H1 (cell line): ENCODE data around the gene PINK1. TPM values are rescaled to one million over a fixed set of nuclear protein-coding genes. Genes with fewer than 3 reads are reported as not detected.

ENCODE experiments used
- CTCF ChIA-PET: fragments of 300-600 bp; sonication (Branson Sonifier 250); formaldehyde crosslinking; loops from one replicate; lab custom pipeline; 2021; ENCODE audit not compliant: partially characterized antibody; lab: Charles Lee
- POLR2A ChIA-PET: fragments of 300-600 bp; sonication (Branson Sonifier 250); formaldehyde crosslinking; loops from one replicate; lab custom pipeline; 2021; ENCODE audit warnings: inconsistent platforms; ENCODE audit not compliant: partially characterized antibody; lab: Charles Lee
- DNase-seq, 2 experiments: peaks; one replicate each; pipeline versions ENCODE4 v3.0.0 to v3.0.0-alpha.2; 2010 to 2022; ENCODE audit warnings: low spot score in 2 of 2, low read depth in 1 of 2, mixed read lengths in 1 of 2
- FAIRE-seq: peaks from 2 replicates; lab custom pipeline; 2011; peaks lifted over from hg19 to GRCh38; lab: Jason Lieb, UNC
- H2AFZ ChIP-seq: 2 replicates; pipeline ENCODE4 v1.8.1; 2012; ENCODE audit warnings: low read length, inconsistent platforms
- H2AK5ac ChIP-seq: 2 replicates; pipeline ENCODE4 v1.6.1; 2013; ENCODE audit warnings: low read depth, low read length
- H2BK120ac ChIP-seq: replicated peaks from 2 replicates; pipeline ENCODE3; 2013; ENCODE audit warnings: low read depth, low read length, inconsistent platforms
- H2BK12ac ChIP-seq: 2 replicates; pipeline ENCODE4 v1.6.1; 2013; ENCODE audit warnings: low read depth, low read length
- H2BK15ac ChIP-seq: 2 replicates; pipeline ENCODE4 v1.6.1; 2013; ENCODE audit warnings: low read length
- H2BK20ac ChIP-seq: 2 replicates; pipeline ENCODE4 v1.6.1; 2013; ENCODE audit warnings: low read length
- H2BK5ac ChIP-seq: 2 replicates; pipeline ENCODE4 v1.6.1; 2013; ENCODE audit warnings: low read depth, low read length
- H3K14ac ChIP-seq: 2 replicates; pipeline ENCODE4 v1.6.1; 2013; ENCODE audit warnings: inconsistent platforms; ENCODE audit not compliant: insufficient read length
- H3K18ac ChIP-seq: 2 replicates; pipeline ENCODE4 v1.6.1; 2013; ENCODE audit warnings: low read length; ENCODE audit errors: extremely low read depth
- H3K23ac ChIP-seq: 2 replicates; pipeline ENCODE4 v1.6.1; 2013; ENCODE audit warnings: inconsistent platforms; ENCODE audit not compliant: insufficient read length
- H3K23me2 ChIP-seq: 2 replicates; pipeline ENCODE4 v1.6.1; 2013; ENCODE audit warnings: low read depth, low read length
- H3K27ac ChIP-seq: 2 replicates; pipeline ENCODE4 v1.6.1; 2011; ENCODE audit warnings: low read depth, low read length, inconsistent platforms
- H3K27me3 ChIP-seq, 4 experiments: replicated peaks in 1 of 4; 1 replicate in 1 of 4; 2 replicates in 3 of 4; pipeline versions ENCODE4 v1.6.1 to v1.8.1; 2011 to 2013; ENCODE audit warnings: low read length in 3 of 4, mild to moderate bottlenecking in 3 of 4, inconsistent platforms in 2 of 4, mixed read lengths in 2 of 4, moderate library complexity in 1 of 4; ENCODE audit not compliant: control insufficient read depth in 3 of 4, insufficient read depth in 3 of 4; ENCODE audit errors: extremely low read depth in 1 of 4
- H3K36me3 ChIP-seq, 4 experiments: 2 replicates each; pipeline versions ENCODE4 v1.6.1 to v1.8.1; 2011 to 2013; ENCODE audit warnings: mild to moderate bottlenecking in 4 of 4, low read length in 3 of 4, moderate library complexity in 2 of 4, control low read depth in 1 of 4, inconsistent platforms in 1 of 4; ENCODE audit not compliant: insufficient read depth in 4 of 4, control insufficient read depth in 2 of 4
- H3K4ac ChIP-seq: replicated peaks from 2 replicates; pipeline ENCODE3; 2013; ENCODE audit warnings: low read length, low read depth, mixed read lengths, inconsistent platforms; ENCODE audit not compliant: insufficient read length
- H3K4me1 ChIP-seq, 4 experiments: replicated peaks in 1 of 4; 1 replicate in 1 of 4; 2 replicates in 3 of 4; pipeline versions ENCODE4 v1.6.1 to v1.8.1; 2011 to 2013; ENCODE audit warnings: low read length in 3 of 4, inconsistent platforms in 2 of 4, mixed read lengths in 1 of 4; ENCODE audit not compliant: insufficient read depth in 4 of 4, control insufficient read depth in 3 of 4
- H3K4me2 ChIP-seq, 2 experiments: 2 replicates each; pipeline versions ENCODE4 v1.6.1 to v1.8.1; 2011 to 2013; ENCODE audit warnings: low read depth in 2 of 2, low read length in 2 of 2, control low read depth in 1 of 2, inconsistent platforms in 1 of 2, mild to moderate bottlenecking in 1 of 2; ENCODE audit not compliant: insufficient read depth in 1 of 2
- H3K4me3 ChIP-seq, 4 experiments: fragments of 200-600, 300-600 bp in 1 of 4; sonication (generic), shearing (Covaris generic), sonication (Bioruptor Twin) in 1 of 4; 2 replicates each; pipeline versions ENCODE4 v1.5.1 to v1.8.1; 2011 to 2016; ENCODE audit warnings: low read length in 4 of 4, low read depth in 3 of 4, control low read depth in 2 of 4, inconsistent platforms in 2 of 4, mild to moderate bottlenecking in 2 of 4, mixed read lengths in 1 of 4, moderate library complexity in 1 of 4; ENCODE audit not compliant: insufficient read depth in 2 of 4; ENCODE audit errors: extremely low read depth in 1 of 4
- H3K56ac ChIP-seq: replicated peaks from 2 replicates; pipeline ENCODE3; 2013; ENCODE audit warnings: low read depth, mild to moderate bottlenecking, mixed read lengths, low read length, inconsistent platforms; ENCODE audit not compliant: insufficient read length
- H3K79me1 ChIP-seq: 2 replicates; pipeline ENCODE4 v1.6.1; 2013; ENCODE audit warnings: low read depth, low read length, control low read depth
- H3K79me2 ChIP-seq, 2 experiments: 2 replicates each; pipeline versions ENCODE4 v1.6.1 to v1.8.1; 2012 to 2013; ENCODE audit warnings: low read length in 2 of 2, mild to moderate bottlenecking in 2 of 2, inconsistent platforms in 1 of 2; ENCODE audit not compliant: insufficient read depth in 2 of 2, control insufficient read depth in 1 of 2
- H3K9ac ChIP-seq, 4 experiments: replicated peaks in 1 of 4; 1 replicate in 1 of 4; 2 replicates in 3 of 4; pipeline versions ENCODE4 v1.6.1 to v1.8.1; 2011 to 2013; ENCODE audit warnings: low read depth in 3 of 4, low read length in 3 of 4, control low read depth in 2 of 4, mild to moderate bottlenecking in 2 of 4, moderate library complexity in 2 of 4, inconsistent platforms in 1 of 4; ENCODE audit errors: extremely low read depth in 1 of 4
- H3K9me3 ChIP-seq, 2 experiments: 2 replicates each; pipeline versions ENCODE4 v1.6.1 to v1.8.1; 2012 to 2013; ENCODE audit warnings: mild to moderate bottlenecking in 2 of 2, moderate library complexity in 2 of 2, control low read depth in 1 of 2, inconsistent platforms in 1 of 2, low read depth in 1 of 2, low read length in 1 of 2, mixed read lengths in 1 of 2; ENCODE audit not compliant: insufficient read depth in 2 of 2
- H4K20me1 ChIP-seq, 2 experiments: replicated peaks in 1 of 2; 2 replicates each; pipeline versions ENCODE3 to v1.8.1; 2011 to 2013; ENCODE audit warnings: inconsistent platforms in 2 of 2, low read length in 2 of 2, mild to moderate bottlenecking in 1 of 2; ENCODE audit not compliant: insufficient read depth in 2 of 2, control insufficient read depth in 1 of 2
- H4K5ac ChIP-seq: 2 replicates; pipeline ENCODE4 v1.6.1; 2013; ENCODE audit warnings: low read length, low read depth, mixed read lengths, inconsistent platforms; ENCODE audit not compliant: insufficient read length
- H4K8ac ChIP-seq: 2 replicates; pipeline ENCODE4 v1.8.0; 2013; ENCODE audit warnings: mild to moderate bottlenecking, moderate library complexity, low read length, inconsistent platforms; ENCODE audit not compliant: insufficient read depth; ENCODE audit errors: extremely low read depth
- H4K91ac ChIP-seq: replicated peaks from 2 replicates; pipeline ENCODE3; 2013; ENCODE audit warnings: low read length, mixed read lengths, inconsistent platforms; ENCODE audit not compliant: insufficient read length
- ASH2L ChIP-seq: fragments of 200-600, 300-600 bp; sonication (generic); IDR thresholded peaks from one replicate; pipeline ENCODE4 v1.7.1; 2017; ENCODE audit warnings: low read length
- CHD2 ChIP-seq: IDR thresholded peaks from 2 replicates; pipeline ENCODE4 v1.6.1; 2012; ENCODE audit warnings: low read length, improper control_type of control experiment
- HDAC2 ChIP-seq, 2 experiments: fragments of 300-600 bp in 1 of 2; sonication (generic) in 1 of 2; IDR thresholded peaks; 2 replicates each; pipeline ENCODE4 v1.6.1; 2011 to 2012; ENCODE audit warnings: low read depth in 2 of 2, low read length in 2 of 2, mild to moderate bottlenecking in 2 of 2, moderate library complexity in 2 of 2, borderline replicate concordance in 1 of 2, inconsistent platforms in 1 of 2
- MAX ChIP-seq: IDR thresholded peaks from 2 replicates; pipeline ENCODE4 v1.6.1; 2012; ENCODE audit warnings: inconsistent platforms
- POU5F1 ChIP-seq: IDR thresholded peaks from 2 replicates; pipeline ENCODE4 v1.6.1; 2011; ENCODE audit warnings: low read depth, mild to moderate bottlenecking, low read length, moderate library complexity
- WGBS, 2 experiments: shearing (Covaris generic) in 1 of 2; methylation state at CpG; one replicate each; pipeline versions ENCODE4 v1.1.6 to v1.1.7; 2013 to 2015; ENCODE audit warnings: low lambda C conversion rate in 2 of 2, mixed read lengths in 2 of 2, inconsistent platforms in 1 of 2, low coverage in 1 of 2, missing lambda C conversion rate in 1 of 2; ENCODE audit not compliant: insufficient replicate concordance in 2 of 2, insufficient coverage in 1 of 2, insufficient read length in 1 of 2; ENCODE audit errors: extremely low coverage in 1 of 2, missing lambda C conversion rate in 1 of 2; 5-methylcytosine and 5-hydroxymethylcytosine counted together
- polyA plus RNA-seq, 7 experiments: library from polyadenylated mRNA; depleted of rRNA in 3 of 7; stranded (reverse) in 5 of 7; unstranded in 2 of 7; fragments of >200 nt in 5 of 7; fragments of 200-250 nt in 2 of 7; gene quantifications; 1 replicate in 5 of 7; 2 replicates in 1 of 7; 4 replicates in 1 of 7; pipeline versions ENCODE4 v1.2.1 to v1.2.3, GENCODE V29; 2011 to 2013; ENCODE audit warnings: missing spikeins in 2 of 7, mixed read lengths in 2 of 7
- total RNA-seq: library from RNA; stranded (reverse); fragmentation: NEBNext Ultra II Directional; extraction: Animal tissue kit (Norgen Biotek cat#: 25700); gene quantifications from 2 replicates; pipeline ENCODE4 v1.2.1, GENCODE V29; 2021

PINK1 gene
- total and polyA plus RNA-seq, 2 of the 8 experiments (the other 6 are each of a cell fraction or from before 2014, with no cell fraction given): 16.1 to 19.3 TPM

DNA sequence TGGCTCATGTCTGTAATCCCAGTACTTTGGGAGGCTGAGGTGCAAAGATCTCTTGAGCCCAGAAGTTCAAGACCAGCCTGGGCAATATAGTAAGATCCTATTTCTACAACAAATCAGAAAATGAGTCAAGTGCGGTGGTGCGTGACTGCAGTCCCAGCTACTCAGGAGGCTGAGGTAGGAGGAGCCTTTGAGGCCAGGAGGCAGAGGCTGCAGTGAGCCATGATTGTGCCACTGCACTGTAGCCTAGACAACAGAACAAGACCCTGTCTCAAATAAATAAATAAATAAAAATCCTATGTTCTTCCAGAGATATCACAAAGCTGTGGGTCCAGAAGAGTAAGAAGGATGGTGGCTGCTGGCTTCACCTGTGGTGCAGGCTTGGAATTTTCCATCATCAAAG lies 22.3 kb upstream of the PINK1 start:
- H2BK5ac ChIP-seq: no peak overlapping the region
- no peaks in the 10 kb centered on the region for H3K36me3 ChIP-seq
- H3K23me2 ChIP-seq: no peaks in the 10 kb centered on the region
- H3K23ac ChIP-seq: no peak overlapping the region
- H2BK12ac ChIP-seq: no peak overlapping the region
- no peak overlapping the region for H2AFZ ChIP-seq
- FAIRE-seq (no peak), DNase-seq (no peak)
- H4K8ac ChIP-seq: no peak overlapping the region
- no peaks in the 10 kb centered on the region for H3K79me1 ChIP-seq
- H4K5ac ChIP-seq: no peak overlapping the region
- no peak overlapping the region for H3K9ac ChIP-seq
- H3K27me3 ChIP-seq: no peaks in the 10 kb centered on the region
- peaks cover 0 to 5% (median 4%) of the 10 kb centered on the region in 4 experiments; a peak in 4 of 7 replicates for H3K4me1 ChIP-seq
- no peak overlapping the region for H3K56ac ChIP-seq
- H2AK5ac ChIP-seq: no peak overlapping the region
- TF ChIP-seq POU5F1 (no peak), HDAC2 (IDR thresholded peaks at IDR 0.05; ENCODE audit: borderline replicate concordance in 1 of 2, low read depth in 2 of 2, low read length in 2 of 2) (no peak), MAX (no peak), ASH2L (no peak), CHD2 (no peak)
- no peak overlapping the region for H2BK15ac ChIP-seq
- no peak overlapping the region for H2BK20ac ChIP-seq
- no peaks in the 10 kb centered on the region for H3K9me3 ChIP-seq
- no peak overlapping the region for H3K4me2 ChIP-seq
- no peak overlapping the region for H4K91ac ChIP-seq
- POLR2A ChIA-PET: interaction anchor here (1.4 kb wide), 1 partner anchor 15 kb away, joined by 3 read pairs; no protein-coding TSS in a partner anchor
- H3K4ac ChIP-seq: no peak overlapping the region
- no peak overlapping the region for H2BK120ac ChIP-seq
- H3K27ac ChIP-seq: no peak overlapping the region
- H3K18ac ChIP-seq: no peak overlapping the region
- CTCF ChIA-PET: interaction anchor here (1.8 kb wide), 1 partner anchor 23 kb away, joined by 5 read pairs; no protein-coding TSS in a partner anchor
- WGBS, 2 experiments: 98% methylated on average over 2 of the region's 2 CpGs; no CpG with 5 or more reads in 1 of the 2 experiments
- H3K79me2 ChIP-seq: no peaks in the 10 kb centered on the region
- H4K20me1 ChIP-seq: no peaks in the 10 kb centered on the region
- H3K14ac ChIP-seq: no peak overlapping the region
- H3K4me3 ChIP-seq: no peak overlapping the region
